Activated CD4-positive, alpha-beta T cell treated with anti-CD3 and anti-CD28 coated beads, Interleukin-2, amount 50 U/mL, for 24 hours (primary cell): ENCODE results near the gene EXTL1.
"Not testable (repeated sequence)": the region's sequence is repeated elsewhere in the genome, so short reads cannot be mapped to it uniquely, and the experiment has no call there.

ENCODE experiments used
- DNase-seq, 2 donors: peaks; one replicate each; pipeline ENCODE4 v3.0.0-alpha.2; 2020; ENCODE audit warnings: low read depth in 1 of 2, low spot score in 1 of 2

EXTL1 gene

DNA sequence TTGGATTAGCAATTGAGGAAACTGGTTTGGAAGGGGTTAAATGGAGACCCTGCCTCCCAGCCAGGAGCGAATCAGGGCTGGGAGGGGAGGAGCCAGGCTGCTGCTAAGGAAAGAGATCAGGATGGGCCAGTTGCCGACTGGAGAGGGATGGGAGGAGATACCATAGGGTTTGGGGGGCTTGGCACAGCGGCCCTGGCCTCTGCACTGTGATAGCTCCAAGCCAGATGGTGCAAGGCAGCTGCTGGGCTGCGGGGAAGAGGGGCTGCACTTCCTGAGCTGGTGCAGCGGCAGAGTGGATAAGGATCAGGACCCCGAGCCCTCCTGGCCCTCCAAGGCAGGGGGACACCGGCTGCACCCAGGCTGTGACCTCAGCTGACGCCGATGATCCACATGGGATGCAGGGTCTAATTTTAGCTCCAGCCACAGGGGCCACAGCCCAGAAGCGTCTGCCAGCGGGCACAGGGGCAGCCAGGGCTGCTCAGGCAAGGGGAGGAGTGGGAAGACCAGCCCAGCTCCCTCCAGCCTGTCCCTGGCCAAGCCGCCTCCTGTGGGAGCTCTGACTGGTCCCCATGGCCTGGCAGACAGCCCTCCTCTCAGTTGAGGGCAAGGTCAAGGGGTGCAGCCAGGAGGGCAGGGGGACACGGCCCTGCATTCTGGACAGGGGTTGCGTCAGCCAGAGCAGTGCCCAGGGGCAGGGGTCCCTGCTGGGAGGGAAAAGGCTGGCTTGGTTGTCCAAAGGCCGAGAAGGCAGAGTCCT, at the start of gene EXTL1:
Gene EXTL1 (plus strand): TSS at position 129 of the 757 bp plus-strand sequence. CDS start 872 bp downstream, outside the sequence.
- DNase-seq: no peak

DNA sequence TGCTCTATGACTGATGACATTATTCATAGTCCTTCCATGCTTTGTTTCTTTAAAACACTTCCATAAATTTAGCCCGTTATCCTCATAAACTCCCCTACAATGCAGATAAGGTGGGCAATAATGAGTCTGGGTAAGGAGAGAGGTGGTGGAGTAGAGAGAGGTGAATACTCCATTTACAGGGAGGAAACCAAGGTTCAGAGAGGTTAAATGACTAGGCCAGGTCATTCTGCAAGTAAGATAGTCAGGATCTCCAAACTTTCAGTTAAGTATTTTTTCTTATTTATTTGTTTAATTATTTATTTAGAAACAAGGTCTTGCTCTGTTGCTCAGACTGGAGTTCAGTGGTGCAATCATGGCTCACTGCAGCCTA, 49.8 kb upstream of the EXTL1 start:
- DNase-seq: no peak

DNA sequence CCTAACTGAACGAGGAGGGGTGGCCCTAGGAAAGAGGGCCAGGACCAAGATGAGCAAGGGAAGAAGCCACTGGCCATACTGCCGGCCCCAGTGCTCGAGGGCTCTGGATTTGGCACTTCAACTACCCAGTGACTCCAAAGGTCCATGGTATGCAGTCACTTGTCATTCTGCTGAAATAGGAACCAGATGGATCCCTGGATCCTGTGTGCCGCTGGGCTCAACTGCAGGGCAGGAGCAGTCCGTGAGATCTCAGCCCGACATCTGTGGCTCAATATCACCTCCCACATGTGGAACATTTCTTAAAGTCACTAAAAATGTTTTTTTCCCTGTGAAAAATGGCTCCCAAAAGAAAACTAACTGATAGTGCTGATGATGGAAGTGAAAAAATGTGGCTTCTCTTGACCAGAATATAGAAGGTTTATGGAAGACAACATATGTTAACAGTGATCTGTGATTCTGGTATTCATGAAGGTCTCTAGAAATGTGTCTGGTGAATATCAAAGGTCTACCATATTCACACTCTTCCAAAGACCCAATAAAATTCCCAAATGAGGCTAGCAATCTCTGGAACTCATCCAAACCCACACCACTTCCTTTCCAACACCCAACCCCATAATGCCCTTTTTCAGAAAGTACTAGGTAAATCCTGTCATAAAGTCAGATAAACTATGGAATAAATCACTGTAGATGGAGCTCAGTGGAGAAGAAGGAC, 47.8 kb upstream of the EXTL1 start:
- DNase-seq: no peak

DNA sequence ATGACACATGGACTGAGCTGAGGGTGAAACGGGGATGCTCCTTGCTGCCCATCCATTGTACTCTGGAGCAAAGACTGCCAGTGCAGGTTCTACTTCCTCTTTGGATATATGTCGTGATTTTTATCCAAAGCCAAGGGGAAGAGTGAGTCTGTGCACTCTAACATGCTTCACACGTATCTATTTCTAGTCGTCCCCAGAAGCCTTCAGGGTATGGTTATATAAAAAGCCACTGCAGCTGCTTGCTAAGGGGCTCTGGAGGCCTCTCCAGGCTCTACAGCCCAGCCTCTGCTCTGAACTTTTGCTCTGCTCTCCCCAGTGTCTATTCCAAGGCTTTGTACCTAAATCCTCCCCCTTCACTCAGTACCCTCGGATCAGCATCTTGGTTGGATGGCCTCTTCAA, 43.8 kb upstream of the EXTL1 start:
- DNase-seq: no peak

DNA sequence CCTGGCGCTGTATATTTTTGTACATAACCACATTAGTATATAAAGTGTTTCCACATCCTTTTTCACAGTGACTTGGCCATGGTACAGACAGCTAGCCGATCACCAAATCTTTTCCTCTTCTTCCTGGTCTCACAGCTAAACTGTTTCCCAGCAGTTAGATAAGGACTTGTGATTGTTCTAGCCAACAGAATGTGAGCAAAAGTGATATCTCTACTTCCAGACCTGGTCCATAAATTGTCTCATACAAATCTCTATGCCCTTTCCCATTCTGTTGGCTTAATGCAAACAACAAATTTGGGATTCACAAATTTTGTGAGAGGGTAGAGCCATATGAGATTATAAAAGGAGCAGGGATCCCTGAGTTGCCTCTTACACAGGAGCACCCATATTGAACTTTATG, 43.2 kb upstream of the EXTL1 start:
- no peak for DNase-seq

GRCh38 chr1:25979210-25979609, 42.4 kb upstream of the EXTL1 start:
- no peak for DNase-seq

GRCh38 chr1:25985171-25985570, 36.4 kb upstream of the EXTL1 start:
- no peak for DNase-seq

GRCh38 chr1:25985670-25986069, 35.9 kb upstream of the EXTL1 start:
- DNase-seq: no peak

- not testable (repeated sequence) for DNase-seq
Measured at GRCh38 chr1:25986773-25987172, 34.8 kb upstream of the EXTL1 start.

DNA sequence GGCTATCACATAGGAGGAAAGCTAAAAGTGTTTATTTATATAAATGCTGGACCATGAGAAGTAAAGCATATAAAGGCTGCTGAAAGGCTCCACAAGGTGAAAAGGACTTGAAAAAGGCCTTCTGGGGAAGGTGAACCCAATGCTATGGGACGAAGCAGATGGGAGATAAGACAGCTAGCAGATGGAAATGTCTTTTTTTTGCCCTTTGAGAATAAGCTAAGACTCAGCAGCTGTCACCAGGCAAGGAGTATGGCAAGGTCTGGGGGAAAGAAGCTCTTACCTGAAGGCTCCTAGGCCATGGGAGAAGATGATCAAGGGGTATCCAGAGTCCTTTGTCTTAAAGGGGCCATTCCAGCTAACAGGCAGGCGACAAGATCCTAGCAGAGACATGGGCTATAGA, 33.6 kb upstream of the EXTL1 start:
- no peak for DNase-seq

- DNase-seq: no peak
Measured at GRCh38 chr1:25989440-25990234, 31.9 kb upstream of the EXTL1 start.

GRCh38 chr1:25990251-25990650, 31.3 kb upstream of the EXTL1 start:
- DNase-seq: no peak

- peak in 1 of 2 donors; percentile 25 for DNase-seq
Measured at GRCh38 chr1:25990702-25991395, 30.7 kb upstream of the EXTL1 start.

GRCh38 chr1:25991937-25992688, 29.5 kb upstream of the EXTL1 start:
- no peak for DNase-seq

- DNase-seq: no peak
Measured at GRCh38 chr1:25992689-25993171, 28.8 kb upstream of the EXTL1 start.

DNA sequence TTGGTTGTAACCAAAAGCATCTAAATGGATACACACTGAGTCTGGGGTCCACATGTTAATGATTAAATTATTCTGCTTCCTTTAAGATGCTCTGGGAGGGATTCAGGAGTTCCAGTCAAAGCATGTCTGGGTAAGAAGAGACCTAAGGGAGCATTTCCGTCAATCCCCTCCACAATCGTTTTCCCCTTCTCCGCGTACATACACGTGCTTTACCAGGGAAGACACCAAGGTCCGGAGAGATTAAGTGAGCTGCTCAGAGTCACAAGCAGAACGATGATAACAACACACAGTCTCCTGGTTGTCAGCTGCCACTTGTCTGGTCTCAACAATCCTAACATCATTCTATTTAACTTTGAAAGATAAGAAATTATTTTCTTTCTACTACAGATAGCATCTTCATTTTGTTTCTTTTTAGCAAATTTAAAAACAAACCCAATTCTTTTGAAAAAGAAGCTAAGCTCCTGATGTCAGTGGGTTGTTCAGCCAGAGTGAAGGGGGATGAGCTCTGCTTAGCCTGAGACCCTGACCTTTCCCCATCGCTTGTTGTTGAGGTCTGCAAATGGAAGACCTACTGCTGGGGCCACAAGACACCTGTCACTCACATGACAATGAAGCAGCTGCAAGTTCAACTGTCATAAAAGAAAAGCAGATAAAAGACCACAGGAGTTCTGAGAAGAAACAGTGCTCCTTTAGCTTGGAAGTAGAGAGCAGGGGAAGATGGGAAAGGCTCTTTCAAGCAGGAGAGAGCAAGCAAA, 28.2 kb upstream of the EXTL1 start:
- DNase-seq: no peak

DNA sequence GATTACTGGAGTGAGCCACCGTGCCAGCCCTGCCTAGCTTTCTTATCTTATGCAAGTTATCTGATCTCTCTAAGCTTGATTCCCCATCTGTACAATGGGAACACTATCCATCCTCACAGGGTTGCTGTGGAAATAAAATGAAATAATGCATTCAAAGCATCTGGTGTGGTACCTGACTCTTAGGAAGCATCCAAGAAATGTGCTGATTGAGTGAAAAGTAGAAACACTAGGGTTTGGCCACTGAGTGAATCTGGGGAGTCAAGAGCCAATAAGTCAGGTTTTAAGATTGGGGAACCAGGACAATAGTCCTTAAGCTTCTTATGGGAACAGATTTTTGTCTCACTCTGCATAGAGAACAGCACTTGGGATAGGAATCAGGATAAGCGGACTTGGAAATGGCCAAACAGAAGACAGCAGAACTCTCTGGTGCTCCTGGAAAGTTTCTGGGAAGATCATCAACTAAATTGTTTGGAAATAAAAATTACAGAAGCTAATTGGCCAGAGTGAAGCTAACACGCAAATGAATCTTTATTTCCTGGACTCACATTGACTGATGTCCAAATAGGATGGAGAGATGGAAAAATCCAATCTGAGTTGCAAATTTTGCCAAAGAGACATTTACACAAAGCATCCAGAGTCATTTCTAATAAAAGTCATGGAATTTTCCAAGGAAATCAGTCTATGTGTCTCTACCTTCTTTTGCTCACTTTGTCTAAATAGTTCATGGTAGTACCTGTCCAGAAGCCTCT, 27.0 kb upstream of the EXTL1 start:
- no peak for DNase-seq

DNA sequence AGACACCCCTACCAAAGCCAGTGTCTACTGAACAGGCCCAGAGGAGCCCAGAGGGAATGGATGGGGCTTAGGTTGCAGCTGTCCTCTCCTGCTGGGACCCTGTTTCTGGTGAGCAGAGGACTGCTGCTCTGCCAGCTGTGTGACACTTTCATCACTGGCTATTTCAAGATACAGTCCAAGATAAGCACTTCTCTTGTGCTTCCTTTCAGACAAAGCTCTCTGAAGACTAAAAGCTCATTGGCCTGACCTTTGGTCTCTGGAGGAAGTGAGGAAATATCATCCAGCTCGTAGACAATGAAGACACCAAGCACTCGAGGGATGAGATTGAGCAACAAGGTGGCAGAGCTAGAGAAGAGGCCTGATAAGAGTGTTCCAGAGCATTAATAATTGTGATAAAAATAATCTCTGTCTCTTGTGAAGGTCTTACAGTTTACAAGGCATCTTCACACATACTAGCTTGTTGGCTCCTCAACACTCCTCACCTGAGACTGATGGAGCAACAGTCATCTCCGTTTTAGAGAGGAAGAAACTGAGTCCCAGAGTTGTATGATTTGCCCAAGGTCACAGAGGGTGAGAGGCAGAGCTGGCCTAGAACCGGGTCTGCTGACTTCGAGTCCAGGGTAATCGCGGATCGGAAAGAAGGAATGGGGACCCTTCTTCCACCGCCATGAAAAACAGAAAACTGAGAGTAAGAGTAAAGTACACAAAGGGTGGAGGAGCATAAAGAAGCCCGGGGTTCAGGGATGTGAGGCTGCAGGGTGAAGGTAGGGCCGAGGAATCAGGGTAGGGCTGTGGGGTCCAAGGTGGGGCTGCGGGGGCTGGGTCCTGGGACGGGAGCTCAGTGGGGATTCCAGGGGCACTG, 24.4 kb upstream of the EXTL1 start:
- DNase-seq: no peak
